ENCODE measurements around the gene SPAG9. TPM values are rescaled to one million over a fixed set of nuclear protein-coding genes. Genes with fewer than 3 reads are reported as not detected.

Gene SPAG9
- total RNA-seq, 1 experiment from 2014 or later, result 54.3 TPM

DNA sequence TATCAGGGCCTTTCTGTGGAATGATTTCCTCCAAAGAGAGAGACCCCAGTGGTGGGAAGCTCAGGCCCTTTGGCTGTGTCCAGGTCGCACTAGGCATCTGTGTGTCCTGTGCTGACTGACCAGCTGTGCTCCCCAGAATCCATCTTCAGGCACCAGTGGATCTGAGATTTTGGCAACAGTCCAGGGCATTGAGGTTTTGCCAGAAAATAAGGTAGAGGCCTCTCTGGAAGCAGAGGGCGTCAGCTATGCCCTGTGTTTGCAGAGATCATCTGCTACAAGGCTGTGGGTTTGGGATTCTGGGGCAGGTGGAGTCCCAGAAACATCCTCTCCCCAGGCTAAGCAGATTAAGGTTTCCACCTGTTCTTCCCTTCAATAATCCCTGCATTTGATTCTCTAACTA is 197.1 kb downstream of the SPAG9 start:
- Histone ChIP-seq H3T11ph (ENCODE audit: low read length) (no peak overlapping the region), H3K4ac (ENCODE audit: low read depth, low read length) (no peak overlapping the region), H3K23me2 (ENCODE audit: insufficient read length, low read depth, low read length, poor library complexity, severe bottlenecking) (no peaks in the 10 kb centered on the region), H2AK5ac (ENCODE audit: insufficient read length, low read length) (no peak overlapping the region), H4K8ac (replicated peaks; ENCODE audit: insufficient read length, low read depth, low read length) (no peak overlapping the region), H3K14ac (ENCODE audit: insufficient read depth, low read length) (no peak overlapping the region), H3K79me2 (ENCODE audit: insufficient read depth, low read length) (no peaks in the 10 kb centered on the region), H3K4me1 (ENCODE audit: insufficient read depth, low read length) (peaks cover 3% of the 10 kb centered on the region; the same call in 1 of the 2 replicates), H3K9ac (ENCODE audit: extremely low read depth, insufficient read length, low read length) (no peak overlapping the region), H2BK15ac (ENCODE audit: low read depth, low read length) (no peak overlapping the region), H2BK12ac (ENCODE audit: insufficient read length, low read depth, low read length) (no peak overlapping the region), H4K20me1 (ENCODE audit: control insufficient read depth, insufficient read depth, insufficient read length) (no peaks in the 10 kb centered on the region), H2BK20ac (ENCODE audit: low read depth, low read length, poor library complexity, severe bottlenecking) (no peak overlapping the region), H2BK120ac (ENCODE audit: low read depth, low read length, poor library complexity, severe bottlenecking) (no peak overlapping the region), H3K56ac (ENCODE audit: insufficient read length, low read depth, low read length) (no peak overlapping the region), H3K79me1 (ENCODE audit: insufficient read depth, low read depth, low read length, poor library complexity, severe bottlenecking) (no peaks in the 10 kb centered on the region), H2BK5ac (ENCODE audit: insufficient read length, low read length) (no peak overlapping the region), H3K27me3 (ENCODE audit: insufficient read depth, low read length) (no peaks in the 10 kb centered on the region), H4K5ac (ENCODE audit: insufficient read length, low read depth, low read length) (no peak overlapping the region), H3K27ac (ENCODE audit: insufficient read length, low read depth, low read length) (no peak overlapping the region), H3K9me3 (ENCODE audit: control insufficient read depth, low read depth, low read length) (no peaks in the 10 kb centered on the region), H3K18ac (ENCODE audit: insufficient read length, low read depth, low read length) (no peak overlapping the region), H3K4me2 (ENCODE audit: insufficient read depth, insufficient read length, low read length) (no peak overlapping the region), H4K91ac (ENCODE audit: insufficient read length, low read depth, low read length) (no peak overlapping the region), H2AFZ (ENCODE audit: low read length) (no peak overlapping the region), H3K23ac (ENCODE audit: insufficient read length, low read depth, low read length) (no peak overlapping the region)
- TF ChIP-seq, protein P1, sequence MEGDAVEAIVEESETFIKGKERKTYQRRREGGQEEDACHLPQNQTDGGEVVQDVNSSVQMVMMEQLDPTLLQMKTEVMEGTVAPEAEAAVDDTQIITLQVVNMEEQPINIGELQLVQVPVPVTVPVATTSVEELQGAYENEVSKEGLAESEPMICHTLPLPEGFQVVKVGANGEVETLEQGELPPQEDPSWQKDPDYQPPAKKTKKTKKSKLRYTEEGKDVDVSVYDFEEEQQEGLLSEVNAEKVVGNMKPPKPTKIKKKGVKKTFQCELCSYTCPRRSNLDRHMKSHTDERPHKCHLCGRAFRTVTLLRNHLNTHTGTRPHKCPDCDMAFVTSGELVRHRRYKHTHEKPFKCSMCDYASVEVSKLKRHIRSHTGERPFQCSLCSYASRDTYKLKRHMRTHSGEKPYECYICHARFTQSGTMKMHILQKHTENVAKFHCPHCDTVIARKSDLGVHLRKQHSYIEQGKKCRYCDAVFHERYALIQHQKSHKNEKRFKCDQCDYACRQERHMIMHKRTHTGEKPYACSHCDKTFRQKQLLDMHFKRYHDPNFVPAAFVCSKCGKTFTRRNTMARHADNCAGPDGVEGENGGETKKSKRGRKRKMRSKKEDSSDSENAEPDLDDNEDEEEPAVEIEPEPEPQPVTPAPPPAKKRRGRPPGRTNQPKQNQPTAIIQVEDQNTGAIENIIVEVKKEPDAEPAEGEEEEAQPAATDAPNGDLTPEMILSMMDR (conservative IDR thresholded peaks at IDR 0.05), result no peak
- no CpG with 5 or more reads among the region's 2 CpGs for WGBS (ENCODE audit: extremely low coverage, insufficient read length, low lambda C conversion rate)
- no peak overlapping the region for H3K27ac Mint-ChIP-seq
- H3K9me3 Mint-ChIP-seq, result no peaks in the 10 kb centered on the region
- no peaks in the 10 kb centered on the region for H3K36me3 Mint-ChIP-seq (ENCODE audit: insufficient read depth in 1 of 3, low read depth in 3 of 3)
- H3K4me3 Mint-ChIP-seq, result no peak overlapping the region
- peaks cover 38 to 49% of the 10 kb centered on the region in 2 experiments for H3K4me1 Mint-ChIP-seq
- DNase-seq, result no peak
- H3K27me3 Mint-ChIP-seq (ENCODE audit: low read depth), result peaks cover 3% of the 10 kb centered on the region

Data from H9 (cell line).